IPS DF 6.9 (cell line): ENCODE results near the gene NEUROG2.

ENCODE experiments used
- DNase-seq: peaks from one replicate; pipeline ENCODE4 v3.0.0-alpha.2; 2013; ENCODE audit warnings: low read depth, low spot score
- H3K27ac ChIP-seq: one replicate; pipeline ENCODE4 v1.5.1; 2013; ENCODE audit warnings: low read length, control low read depth
- H3K27me3 ChIP-seq: 2 replicates; pipeline ENCODE4 v1.6.1; 2013; ENCODE audit warnings: mild to moderate bottlenecking, low read length; ENCODE audit not compliant: control insufficient read depth, insufficient read depth
- H3K36me3 ChIP-seq: 2 replicates; pipeline ENCODE4 v1.6.1; 2013; ENCODE audit warnings: low read length; ENCODE audit not compliant: control insufficient read depth, insufficient read depth
- H3K4me1 ChIP-seq: 2 replicates; pipeline ENCODE4 v1.6.1; 2013; ENCODE audit warnings: low read length; ENCODE audit not compliant: control insufficient read depth, insufficient read depth
- H3K4me3 ChIP-seq: 2 replicates; pipeline ENCODE4 v1.5.1; 2013; ENCODE audit warnings: mild to moderate bottlenecking, low read length
- H3K9me3 ChIP-seq: 2 replicates; pipeline ENCODE4 v1.6.1; 2013; ENCODE audit warnings: low read length, inconsistent platforms; ENCODE audit not compliant: control insufficient read depth, insufficient read depth
- WGBS: extraction: QIAGEN DNeasy Blood & Tissue Kit; methylation state at CpG from one replicate; pipeline ENCODE4 v1.1.7; 2013; ENCODE audit warnings: mixed read lengths, missing lambda C conversion rate; ENCODE audit not compliant: insufficient read length, insufficient coverage; 5-methylcytosine and 5-hydroxymethylcytosine counted together

Gene NEUROG2

DNA sequence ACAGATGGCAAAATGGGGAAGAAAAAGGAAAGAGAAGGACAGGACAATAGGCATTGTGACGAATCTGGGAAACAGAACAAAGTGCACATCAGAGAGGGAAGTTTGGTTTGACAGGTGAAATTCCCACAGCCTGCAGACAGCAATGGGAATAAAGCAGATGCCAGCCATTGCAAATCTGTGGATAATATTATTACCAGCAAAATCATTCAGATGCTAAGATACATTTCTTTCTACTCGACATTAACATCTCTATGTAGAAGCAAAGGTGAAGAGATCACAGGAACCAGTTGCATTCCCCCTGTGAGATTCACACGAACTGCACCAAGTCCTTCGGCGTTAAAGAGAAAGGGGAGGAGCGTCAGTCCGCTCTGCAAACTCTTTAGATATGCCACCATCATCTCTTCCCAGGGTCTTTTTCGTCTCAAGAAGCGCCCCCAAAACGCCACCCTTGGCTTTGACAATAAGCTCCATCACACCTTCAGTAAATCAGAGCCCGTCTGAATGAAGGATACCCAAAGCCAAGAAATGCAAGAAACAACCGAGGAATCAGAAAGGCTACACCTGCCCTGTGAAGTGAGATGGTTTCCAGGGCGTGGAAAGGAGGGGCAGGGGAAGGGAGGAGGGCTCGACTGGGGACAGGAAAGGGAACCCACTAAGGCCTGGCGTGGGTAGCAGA, 1.9 kb downstream of the NEUROG2 start:
- no peaks in the 10 kb centered on the region for H3K36me3 ChIP-seq
- H3K4me1 ChIP-seq, result peaks cover 11% of the 10 kb centered on the region; the same call in 1 of the 2 replicates
- no CpG with 5 or more reads among the region's 15 CpGs for WGBS
- DNase-seq, result no peak
- H3K4me3 ChIP-seq, result no peak overlapping the region; the same call in 1 of the 2 replicates
- H3K9me3 ChIP-seq, result no peaks in the 10 kb centered on the region
- H3K27me3 ChIP-seq, result peaks cover 82% of the 10 kb centered on the region
- no peak overlapping the region for H3K27ac ChIP-seq

GRCh38 chr4:112511803-112512118, 4.2 kb downstream of the NEUROG2 start:
- peaks cover 79% of the 10 kb centered on the region for H3K27me3 ChIP-seq
- H3K27ac ChIP-seq, result no peak overlapping the region
- no peak for DNase-seq
- no peak overlapping the region for H3K4me3 ChIP-seq
- no CpG with 5 or more reads among the region's 4 CpGs for WGBS
- peaks cover 11% of the 10 kb centered on the region; the same call in 1 of the 2 replicates for H3K4me1 ChIP-seq
- no peaks in the 10 kb centered on the region for H3K36me3 ChIP-seq
- no peaks in the 10 kb centered on the region for H3K9me3 ChIP-seq

GRCh38 chr4:112511093-112511802, 4.7 kb downstream of the NEUROG2 start:
- no CpG with 5 or more reads among the region's 40 CpGs for WGBS
- Histone ChIP-seq H3K9me3 (no peaks in the 10 kb centered on the region), H3K27me3 (peaks cover 83% of the 10 kb centered on the region), H3K4me3 (peak overlapping the region; percentile 2; the same call in 1 of the 2 replicates), H3K4me1 (peaks cover 11% of the 10 kb centered on the region; the same call in 1 of the 2 replicates), H3K36me3 (no peaks in the 10 kb centered on the region), H3K27ac (no peak overlapping the region)
- no peak for DNase-seq

- H3K9me3 ChIP-seq, result no peaks in the 10 kb centered on the region
- H3K36me3 ChIP-seq, result no peaks in the 10 kb centered on the region
- peaks cover 11% of the 10 kb centered on the region; the same call in 1 of the 2 replicates for H3K4me1 ChIP-seq
- no peak overlapping the region for H3K27ac ChIP-seq
- peak overlapping the region; percentile 2; the same call in 1 of the 2 replicates for H3K4me3 ChIP-seq
- no CpG with 5 or more reads among the region's 34 CpGs for WGBS
- H3K27me3 ChIP-seq, result peaks cover 80% of the 10 kb centered on the region
- DNase-seq, result no peak
Measured at GRCh38 chr4:112510291-112511092, 5.5 kb downstream of the NEUROG2 start.

DNA sequence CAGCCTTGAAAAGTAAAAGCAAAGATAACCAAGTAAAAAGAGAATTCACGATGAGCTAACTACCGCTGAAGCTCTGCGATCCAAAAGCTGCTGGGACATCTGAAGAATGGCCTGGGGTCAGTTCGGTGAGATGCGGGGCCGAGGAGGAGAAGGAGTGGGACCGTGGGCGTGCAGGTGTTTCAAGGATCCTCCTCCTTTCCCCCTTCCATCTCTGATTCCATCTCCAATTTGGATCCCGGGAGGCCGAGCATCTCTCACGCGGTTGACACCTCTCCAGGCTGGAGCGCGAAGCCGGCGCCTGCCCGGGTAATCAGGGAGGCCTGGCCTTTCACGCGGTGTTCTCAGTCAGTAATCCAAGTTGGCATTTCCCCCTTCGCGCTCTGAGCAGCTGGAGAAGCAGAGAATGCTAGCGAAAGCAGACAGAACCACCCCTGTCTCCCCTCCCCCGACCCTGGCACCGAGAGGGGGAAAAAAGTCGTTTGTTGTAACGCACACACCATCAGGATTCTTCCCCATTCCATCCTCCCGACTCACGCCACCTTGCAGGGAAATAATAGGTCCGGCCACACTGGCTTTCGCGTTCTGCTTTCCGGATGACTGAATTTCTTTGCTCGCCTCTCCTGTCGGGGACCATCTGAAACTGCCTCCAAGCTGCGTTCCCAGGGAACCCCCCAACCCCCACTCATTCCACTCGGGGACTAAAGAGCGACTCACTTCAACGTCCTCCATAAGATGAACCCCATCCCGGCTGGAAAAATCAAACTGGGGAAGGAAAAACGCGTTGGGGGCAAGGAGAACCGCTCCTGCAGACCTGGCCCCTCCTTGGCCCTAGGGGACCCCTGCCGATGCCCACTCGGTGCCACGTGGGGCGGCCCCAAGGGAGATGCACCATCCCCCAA, 6.5 kb downstream of the NEUROG2 start:
- WGBS, result no CpG with 5 or more reads among the region's 46 CpGs
- Histone ChIP-seq H3K27me3 (peaks cover 71% of the 10 kb centered on the region), H3K4me3 (no peak overlapping the region), H3K27ac (no peak overlapping the region), H3K9me3 (no peaks in the 10 kb centered on the region), H3K4me1 (peaks cover 9% of the 10 kb centered on the region; the same call in 1 of the 2 replicates), H3K36me3 (no peaks in the 10 kb centered on the region)
- DNase-seq, result no peak

DNA sequence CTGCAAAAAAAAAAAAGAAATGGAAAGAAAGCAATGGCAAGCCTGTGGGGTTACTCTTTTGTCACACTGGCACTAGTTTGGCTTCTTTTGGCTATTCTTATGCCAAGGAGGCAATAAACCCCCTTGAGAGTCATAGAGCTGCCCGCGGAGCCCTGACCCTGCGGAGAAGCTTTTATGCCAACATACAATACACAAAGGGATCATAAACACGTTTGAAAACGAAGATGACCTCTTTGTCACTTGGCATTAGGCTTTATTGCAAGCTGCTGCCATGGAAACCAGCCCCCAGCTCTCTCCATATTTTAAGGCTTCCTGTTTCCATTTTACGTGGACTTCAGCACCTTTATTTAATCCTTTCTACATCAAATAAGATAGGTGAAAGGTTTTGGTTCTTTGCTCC, 7.6 kb downstream of the NEUROG2 start:
- WGBS, result no CpG with 5 or more reads among the region's 6 CpGs
- DNase-seq, result no peak
- H3K27me3 ChIP-seq, result peaks cover 61% of the 10 kb centered on the region

GRCh38 chr4:112504807-112505206, 11.2 kb downstream of the NEUROG2 start:
- no peak overlapping the region for H3K4me3 ChIP-seq
- WGBS, result no CpG with 5 or more reads among the region's 4 CpGs
- DNase-seq, result no peak
- peaks cover 31% of the 10 kb centered on the region for H3K27me3 ChIP-seq
- H3K4me1 ChIP-seq, result peaks cover 1% of the 10 kb centered on the region; the same call in 1 of the 2 replicates
- H3K27ac ChIP-seq, result no peak overlapping the region
- no peaks in the 10 kb centered on the region for H3K36me3 ChIP-seq
- H3K9me3 ChIP-seq, result no peaks in the 10 kb centered on the region

More for the DNA sequence above, 7.6 kb downstream of the NEUROG2 start:
- Histone ChIP-seq H3K9me3 (no peaks in the 10 kb centered on the region), H3K36me3 (no peaks in the 10 kb centered on the region), H3K27ac (no peak overlapping the region), H3K4me3 (no peak overlapping the region), H3K4me1 (peaks cover 8% of the 10 kb centered on the region; the same call in 1 of the 2 replicates)

DNA sequence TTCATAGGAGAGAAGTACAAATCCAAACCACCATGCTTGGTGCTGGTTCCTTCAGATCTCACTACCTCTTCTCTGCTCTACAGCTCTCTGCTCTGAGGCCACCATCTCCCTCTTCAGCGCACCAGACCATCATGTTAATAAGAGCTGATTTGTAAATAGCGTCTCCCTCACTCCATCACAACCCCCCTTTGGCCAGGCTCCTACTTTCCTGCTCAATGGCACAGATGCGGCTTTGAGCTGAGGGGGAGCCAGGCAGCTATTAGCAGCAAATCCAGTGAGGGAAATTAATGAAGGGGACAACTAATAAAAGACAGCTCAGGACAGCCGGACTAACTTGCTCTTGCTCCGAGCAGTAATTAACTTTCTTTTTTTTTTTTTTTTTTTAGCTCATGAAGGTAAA, 13.1 kb downstream of the NEUROG2 start:
- no CpG with 5 or more reads among the region's 5 CpGs for WGBS
- H3K4me3 ChIP-seq, result no peak overlapping the region
- peaks cover 14% of the 10 kb centered on the region; the same call in 1 of the 2 replicates for H3K27me3 ChIP-seq
- H3K27ac ChIP-seq, result no peak overlapping the region
- H3K36me3 ChIP-seq, result no peaks in the 10 kb centered on the region
- DNase-seq, result no peak
- H3K4me1 ChIP-seq, result no peaks in the 10 kb centered on the region
- H3K9me3 ChIP-seq, result no peaks in the 10 kb centered on the region

DNA sequence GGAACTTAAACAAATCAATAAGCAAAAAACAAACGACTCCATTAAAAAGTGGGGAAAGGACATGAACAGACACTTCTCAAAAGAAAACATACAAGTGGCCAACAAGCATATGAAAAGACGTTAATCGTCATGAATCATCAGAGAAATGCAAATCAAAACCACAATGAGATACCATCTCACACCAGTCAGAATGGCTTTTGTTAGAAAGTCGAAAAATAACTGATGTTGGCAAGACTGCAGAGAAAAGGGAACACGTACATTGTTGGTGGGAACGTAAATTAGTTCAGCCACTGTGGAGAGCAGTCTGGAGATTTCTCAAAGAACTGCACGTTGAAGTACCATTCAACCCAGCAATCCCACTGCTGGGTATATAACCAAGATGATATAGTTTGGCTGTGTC, 23.7 kb downstream of the NEUROG2 start:
- no CpG with 5 or more reads among the region's 7 CpGs for WGBS
- Histone ChIP-seq H3K4me1 (no peaks in the 10 kb centered on the region), H3K36me3 (no peaks in the 10 kb centered on the region), H3K27me3 (no peaks in the 10 kb centered on the region), H3K27ac (no peak overlapping the region), H3K4me3 (no peak overlapping the region), H3K9me3 (no peaks in the 10 kb centered on the region)
- DNase-seq, result no peak
